ENCODE measurements around the gene SLC25A21.

The SLC25A21 gene

GRCh38 chr14:36884049-36884448 is 288.4 kb downstream of the SLC25A21 start (continued):
- TF ChIP-seq, protein P1, sequence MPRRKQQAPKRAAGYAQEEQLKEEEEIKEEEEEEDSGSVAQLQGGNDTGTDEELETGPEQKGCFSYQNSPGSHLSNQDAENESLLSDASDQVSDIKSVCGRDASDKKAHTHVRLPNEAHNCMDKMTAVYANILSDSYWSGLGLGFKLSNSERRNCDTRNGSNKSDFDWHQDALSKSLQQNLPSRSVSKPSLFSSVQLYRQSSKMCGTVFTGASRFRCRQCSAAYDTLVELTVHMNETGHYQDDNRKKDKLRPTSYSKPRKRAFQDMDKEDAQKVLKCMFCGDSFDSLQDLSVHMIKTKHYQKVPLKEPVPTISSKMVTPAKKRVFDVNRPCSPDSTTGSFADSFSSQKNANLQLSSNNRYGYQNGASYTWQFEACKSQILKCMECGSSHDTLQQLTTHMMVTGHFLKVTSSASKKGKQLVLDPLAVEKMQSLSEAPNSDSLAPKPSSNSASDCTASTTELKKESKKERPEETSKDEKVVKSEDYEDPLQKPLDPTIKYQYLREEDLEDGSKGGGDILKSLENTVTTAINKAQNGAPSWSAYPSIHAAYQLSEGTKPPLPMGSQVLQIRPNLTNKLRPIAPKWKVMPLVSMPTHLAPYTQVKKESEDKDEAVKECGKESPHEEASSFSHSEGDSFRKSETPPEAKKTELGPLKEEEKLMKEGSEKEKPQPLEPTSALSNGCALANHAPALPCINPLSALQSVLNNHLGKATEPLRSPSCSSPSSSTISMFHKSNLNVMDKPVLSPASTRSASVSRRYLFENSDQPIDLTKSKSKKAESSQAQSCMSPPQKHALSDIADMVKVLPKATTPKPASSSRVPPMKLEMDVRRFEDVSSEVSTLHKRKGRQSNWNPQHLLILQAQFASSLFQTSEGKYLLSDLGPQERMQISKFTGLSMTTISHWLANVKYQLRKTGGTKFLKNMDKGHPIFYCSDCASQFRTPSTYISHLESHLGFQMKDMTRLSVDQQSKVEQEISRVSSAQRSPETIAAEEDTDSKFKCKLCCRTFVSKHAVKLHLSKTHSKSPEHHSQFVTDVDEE (CRISPR knock-in tag; IDR thresholded peaks at IDR 0.05) = no peak
- no peak for TF ChIP-seq GLIS3 (CRISPR knock-in tag; IDR thresholded peaks at IDR 0.05)

GRCh38 chr14:36880276-36880675 is 292.1 kb downstream of the SLC25A21 start:
- no peak for ATAC-seq
- no peak for TF ChIP-seq PPARA (CRISPR knock-in tag; IDR thresholded peaks at IDR 0.05; ENCODE audit: borderline replicate concordance)
- no peak for TF ChIP-seq ARNTL (CRISPR knock-in tag; IDR thresholded peaks at IDR 0.05; ENCODE audit: borderline replicate concordance, low read depth)
- no peak for TF ChIP-seq GLIS3 (CRISPR knock-in tag; IDR thresholded peaks at IDR 0.05)
- no peak for TF ChIP-seq ZFP30 (CRISPR knock-in tag; IDR thresholded peaks at IDR 0.05)
- no peak for TF ChIP-seq ZFP3 (CRISPR knock-in tag; IDR thresholded peaks at IDR 0.05)
- TF ChIP-seq, protein P1 (CRISPR knock-in tag; IDR thresholded peaks at IDR 0.05) = no peak

DNA sequence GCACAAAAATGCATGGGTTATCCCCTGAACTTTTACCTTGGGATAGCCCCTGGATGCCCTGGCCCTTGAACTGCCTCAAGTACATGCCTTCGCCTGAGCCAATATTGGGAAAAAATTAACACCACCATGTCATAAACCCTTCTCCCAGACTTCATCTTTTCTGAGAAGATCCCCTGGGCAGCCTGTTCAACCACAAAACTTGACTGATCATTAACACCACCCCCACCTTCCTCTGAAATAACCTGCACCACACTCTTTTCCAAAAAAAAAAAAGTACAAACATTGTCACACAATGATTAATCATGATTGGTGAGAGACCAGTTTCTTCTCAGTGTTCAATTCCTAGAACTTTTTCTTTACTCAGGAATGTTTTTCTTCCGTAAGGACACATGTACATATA is 292.8 kb downstream of the SLC25A21 start:
- ATAC-seq = no peak
- TF ChIP-seq TOX (CRISPR knock-in tag; IDR thresholded peaks at IDR 0.05; ENCODE audit: borderline replicate concordance) (no peak), ISL1 (CRISPR knock-in tag; IDR thresholded peaks at IDR 0.05) (no peak), BACH2 (CRISPR knock-in tag; IDR thresholded peaks at IDR 0.05; ENCODE audit: borderline replicate concordance) (no peak), ARNTL (CRISPR knock-in tag; IDR thresholded peaks at IDR 0.05; ENCODE audit: borderline replicate concordance, low read depth) (no peak), ESRRG (CRISPR knock-in tag; IDR thresholded peaks at IDR 0.05) (no peak), OSR1 (CRISPR knock-in tag; IDR thresholded peaks at IDR 0.05) (no peak)
- TF ChIP-seq, protein P2, sequence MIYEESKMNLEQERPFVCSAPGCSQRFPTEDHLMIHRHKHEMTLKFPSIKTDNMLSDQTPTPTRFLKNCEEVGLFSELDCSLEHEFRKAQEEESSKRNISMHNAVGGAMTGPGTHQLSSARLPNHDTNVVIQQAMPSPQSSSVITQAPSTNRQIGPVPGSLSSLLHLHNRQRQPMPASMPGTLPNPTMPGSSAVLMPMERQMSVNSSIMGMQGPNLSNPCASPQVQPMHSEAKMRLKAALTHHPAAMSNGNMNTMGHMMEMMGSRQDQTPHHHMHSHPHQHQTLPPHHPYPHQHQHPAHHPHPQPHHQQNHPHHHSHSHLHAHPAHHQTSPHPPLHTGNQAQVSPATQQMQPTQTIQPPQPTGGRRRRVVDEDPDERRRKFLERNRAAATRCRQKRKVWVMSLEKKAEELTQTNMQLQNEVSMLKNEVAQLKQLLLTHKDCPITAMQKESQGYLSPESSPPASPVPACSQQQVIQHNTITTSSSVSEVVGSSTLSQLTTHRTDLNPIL (CRISPR knock-in tag; IDR thresholded peaks at IDR 0.05; ENCODE audit: low read depth) = no peak

DNA sequence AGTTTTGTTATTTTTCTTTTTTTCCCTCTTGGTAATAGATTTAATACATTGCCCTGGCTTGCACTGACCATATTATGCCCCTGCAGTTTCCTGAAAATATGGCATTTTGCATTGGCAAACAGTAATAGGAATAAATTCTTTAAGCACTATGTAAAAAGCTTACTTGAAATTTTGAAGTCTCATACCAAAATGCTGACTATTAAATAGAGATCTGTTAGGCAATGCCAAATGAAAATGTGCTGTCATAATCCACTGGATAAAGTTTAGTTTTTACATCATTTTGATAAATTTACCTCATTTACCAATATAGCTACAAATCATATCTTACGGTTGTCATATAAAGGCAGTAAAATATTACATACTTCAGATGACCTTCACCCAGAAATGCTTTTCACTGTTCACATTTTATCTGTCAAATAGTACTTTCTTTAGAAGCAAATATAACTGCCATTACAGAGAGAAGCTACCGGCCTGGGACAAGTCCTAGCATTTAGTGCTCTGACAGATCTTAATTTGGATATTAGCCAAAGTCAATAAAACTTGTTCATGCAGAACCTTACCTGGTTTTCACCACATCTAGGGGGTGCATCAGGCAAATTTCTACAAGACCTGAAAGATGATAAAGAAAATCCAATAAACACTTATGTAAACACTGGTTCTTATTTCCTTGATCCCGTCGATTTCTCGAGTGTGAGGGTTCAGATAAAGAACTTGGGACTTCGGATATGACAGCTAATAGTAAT is 297.8 kb downstream of the SLC25A21 start:
- ATAC-seq = no peak
- TF ChIP-seq SNAI2 (CRISPR knock-in tag; IDR thresholded peaks at IDR 0.05) (no peak), ISL1 (CRISPR knock-in tag; IDR thresholded peaks at IDR 0.05) (no peak), POU6F1 (CRISPR knock-in tag; IDR thresholded peaks at IDR 0.05; ENCODE audit: borderline replicate concordance, low read depth) (no peak), ESRRG (CRISPR knock-in tag; IDR thresholded peaks at IDR 0.05) (no peak), PATZ1 (CRISPR knock-in tag; IDR thresholded peaks at IDR 0.05; ENCODE audit: borderline replicate concordance) (no peak), CSDC2 (CRISPR knock-in tag; IDR thresholded peaks at IDR 0.05) (no peak), PPARA (CRISPR knock-in tag; IDR thresholded peaks at IDR 0.05; ENCODE audit: borderline replicate concordance) (no peak), ZFP30 (CRISPR knock-in tag; IDR thresholded peaks at IDR 0.05) (no peak), ZNF565 (CRISPR knock-in tag; conservative IDR thresholded peaks at IDR 0.05; ENCODE audit: low read depth) (no peak), OSR1 (CRISPR knock-in tag; IDR thresholded peaks at IDR 0.05) (no peak), RARB (CRISPR knock-in tag; IDR thresholded peaks at IDR 0.05) (no peak), ZNF70 (CRISPR knock-in tag; IDR thresholded peaks at IDR 0.05) (no peak)
- TF ChIP-seq, protein P1 (CRISPR knock-in tag; IDR thresholded peaks at IDR 0.05) = no peak
- TF ChIP-seq, protein P3, sequence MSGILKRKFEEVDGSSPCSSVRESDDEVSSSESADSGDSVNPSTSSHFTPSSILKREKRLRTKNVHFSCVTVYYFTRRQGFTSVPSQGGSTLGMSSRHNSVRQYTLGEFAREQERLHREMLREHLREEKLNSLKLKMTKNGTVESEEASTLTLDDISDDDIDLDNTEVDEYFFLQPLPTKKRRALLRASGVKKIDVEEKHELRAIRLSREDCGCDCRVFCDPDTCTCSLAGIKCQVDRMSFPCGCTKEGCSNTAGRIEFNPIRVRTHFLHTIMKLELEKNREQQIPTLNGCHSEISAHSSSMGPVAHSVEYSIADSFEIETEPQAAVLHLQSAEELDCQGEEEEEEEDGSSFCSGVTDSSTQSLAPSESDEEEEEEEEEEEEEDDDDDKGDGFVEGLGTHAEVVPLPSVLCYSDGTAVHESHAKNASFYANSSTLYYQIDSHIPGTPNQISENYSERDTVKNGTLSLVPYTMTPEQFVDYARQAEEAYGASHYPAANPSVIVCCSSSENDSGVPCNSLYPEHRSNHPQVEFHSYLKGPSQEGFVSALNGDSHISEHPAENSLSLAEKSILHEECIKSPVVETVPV (CRISPR knock-in tag; IDR thresholded peaks at IDR 0.05) = no peak
